ENCODE results near the gene SDK2.

GRCh38 chr17:73489991-73490390, 154.3 kb downstream of the SDK2 start:
- TF ChIP-seq CTCF (IDR thresholded peaks at IDR 0.05), result no peak
- no peak for TF ChIP-seq POLR2A (IDR thresholded peaks at IDR 0.05)
